Measurements from ENCODE around the gene NOS1.

DNA sequence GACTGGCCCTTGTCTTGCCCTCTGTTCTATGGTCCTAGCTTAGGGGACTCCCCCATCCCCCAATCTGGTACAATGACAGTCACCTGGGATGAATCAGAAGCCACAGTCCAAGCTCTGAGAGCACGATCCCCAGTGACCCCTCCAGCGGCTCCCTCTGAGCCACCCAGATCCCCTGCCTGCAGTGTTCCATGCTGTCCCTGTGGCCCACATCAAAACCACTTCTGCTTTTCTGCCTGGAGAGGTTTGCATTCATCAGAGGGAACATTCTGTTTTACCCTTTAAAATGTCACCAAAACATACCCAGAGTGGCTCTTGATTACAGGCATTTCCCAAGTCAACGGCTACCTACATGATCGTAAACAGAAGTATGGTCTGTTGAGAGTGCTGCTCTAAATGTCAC, 47.5 kb downstream of the NOS1 start:
- TF ChIP-seq, protein P1, sequence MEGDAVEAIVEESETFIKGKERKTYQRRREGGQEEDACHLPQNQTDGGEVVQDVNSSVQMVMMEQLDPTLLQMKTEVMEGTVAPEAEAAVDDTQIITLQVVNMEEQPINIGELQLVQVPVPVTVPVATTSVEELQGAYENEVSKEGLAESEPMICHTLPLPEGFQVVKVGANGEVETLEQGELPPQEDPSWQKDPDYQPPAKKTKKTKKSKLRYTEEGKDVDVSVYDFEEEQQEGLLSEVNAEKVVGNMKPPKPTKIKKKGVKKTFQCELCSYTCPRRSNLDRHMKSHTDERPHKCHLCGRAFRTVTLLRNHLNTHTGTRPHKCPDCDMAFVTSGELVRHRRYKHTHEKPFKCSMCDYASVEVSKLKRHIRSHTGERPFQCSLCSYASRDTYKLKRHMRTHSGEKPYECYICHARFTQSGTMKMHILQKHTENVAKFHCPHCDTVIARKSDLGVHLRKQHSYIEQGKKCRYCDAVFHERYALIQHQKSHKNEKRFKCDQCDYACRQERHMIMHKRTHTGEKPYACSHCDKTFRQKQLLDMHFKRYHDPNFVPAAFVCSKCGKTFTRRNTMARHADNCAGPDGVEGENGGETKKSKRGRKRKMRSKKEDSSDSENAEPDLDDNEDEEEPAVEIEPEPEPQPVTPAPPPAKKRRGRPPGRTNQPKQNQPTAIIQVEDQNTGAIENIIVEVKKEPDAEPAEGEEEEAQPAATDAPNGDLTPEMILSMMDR (conservative IDR thresholded peaks at IDR 0.05 in 1 of 2, IDR thresholded peaks at IDR 0.05 in 1 of 2; ENCODE audit: low read depth in 1 of 2, low read length in 2 of 2), result no peak
- TF ChIP-seq EZH2 (IDR thresholded peaks at IDR 0.05; ENCODE audit: low read length, missing control alignments), result no peak

Data from fibroblast of lung (primary cell).